AG04449 (cell line): ENCODE data around the gene LGALS3BP.

Experiments used
- CTCF ChIA-PET: fragments of 350-600 bp; formaldehyde crosslinking; extraction: SDS; loops from one replicate; lab custom pipeline; 2021; ENCODE audit warnings: antibody characterized with exemption; lab: Yijun Ruan, JAX
- POLR2A ChIA-PET: fragments of 400-600, 350-600 bp; formaldehyde crosslinking; extraction: SDS; loops from one replicate; lab custom pipeline; 2020; ENCODE audit warnings: antibody characterized with exemption, inconsistent platforms; lab: Yijun Ruan, JAX
- DNase-seq: peaks from one replicate; pipeline ENCODE4 v3.0.0-alpha.2; 2010; ENCODE audit warnings: low read depth, low spot score
- H3K4me3 ChIP-seq: 2 replicates; pipeline ENCODE4 v1.5.1; 2011; ENCODE audit warnings: low read depth, mild to moderate bottlenecking, control low read depth, low read length
- TF ChIP-seq, protein P1 (sequence below): IDR thresholded peaks from one replicate; pipeline ENCODE4 v1.5.1; 2011; ENCODE audit warnings: mild to moderate bottlenecking, moderate library complexity, low read length, control low read depth, inconsistent platforms; ENCODE audit not compliant: insufficient read depth; ENCODE audit errors: missing control alignments

LGALS3BP gene

DNA sequence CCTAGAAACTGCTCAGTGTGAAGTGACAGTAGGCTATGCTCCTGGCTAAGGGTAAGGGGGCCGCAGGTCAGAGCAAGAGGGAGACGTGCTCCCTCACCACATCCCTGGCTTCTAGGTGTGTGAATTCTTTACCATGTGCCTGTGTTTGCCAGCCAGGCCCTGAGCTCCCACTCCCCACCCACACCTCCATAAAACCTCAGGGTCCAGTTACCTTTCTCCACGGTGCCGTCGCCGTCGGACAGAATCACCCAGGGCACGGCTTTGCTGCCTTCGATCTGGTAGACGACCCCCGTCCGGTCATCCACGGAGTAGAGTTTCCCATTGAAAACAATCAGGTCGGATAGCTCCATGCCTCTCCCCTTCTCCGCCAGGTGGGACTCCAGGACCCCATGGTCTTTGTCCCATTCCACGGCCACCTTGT is 17.1 kb upstream of the LGALS3BP start:
- DNase-seq: no peak
- TF ChIP-seq, protein P1, sequence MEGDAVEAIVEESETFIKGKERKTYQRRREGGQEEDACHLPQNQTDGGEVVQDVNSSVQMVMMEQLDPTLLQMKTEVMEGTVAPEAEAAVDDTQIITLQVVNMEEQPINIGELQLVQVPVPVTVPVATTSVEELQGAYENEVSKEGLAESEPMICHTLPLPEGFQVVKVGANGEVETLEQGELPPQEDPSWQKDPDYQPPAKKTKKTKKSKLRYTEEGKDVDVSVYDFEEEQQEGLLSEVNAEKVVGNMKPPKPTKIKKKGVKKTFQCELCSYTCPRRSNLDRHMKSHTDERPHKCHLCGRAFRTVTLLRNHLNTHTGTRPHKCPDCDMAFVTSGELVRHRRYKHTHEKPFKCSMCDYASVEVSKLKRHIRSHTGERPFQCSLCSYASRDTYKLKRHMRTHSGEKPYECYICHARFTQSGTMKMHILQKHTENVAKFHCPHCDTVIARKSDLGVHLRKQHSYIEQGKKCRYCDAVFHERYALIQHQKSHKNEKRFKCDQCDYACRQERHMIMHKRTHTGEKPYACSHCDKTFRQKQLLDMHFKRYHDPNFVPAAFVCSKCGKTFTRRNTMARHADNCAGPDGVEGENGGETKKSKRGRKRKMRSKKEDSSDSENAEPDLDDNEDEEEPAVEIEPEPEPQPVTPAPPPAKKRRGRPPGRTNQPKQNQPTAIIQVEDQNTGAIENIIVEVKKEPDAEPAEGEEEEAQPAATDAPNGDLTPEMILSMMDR: no peak
- POLR2A ChIA-PET: no interaction called here
- CTCF ChIA-PET: interaction anchor here (1.4 to 2.5 kb wide), 3 partner anchors 9 to 25 kb away, joined by 3 to 9 read pairs (median 5); no protein-coding TSS in a partner anchor
- no peak overlapping the region for H3K4me3 ChIP-seq

DNA sequence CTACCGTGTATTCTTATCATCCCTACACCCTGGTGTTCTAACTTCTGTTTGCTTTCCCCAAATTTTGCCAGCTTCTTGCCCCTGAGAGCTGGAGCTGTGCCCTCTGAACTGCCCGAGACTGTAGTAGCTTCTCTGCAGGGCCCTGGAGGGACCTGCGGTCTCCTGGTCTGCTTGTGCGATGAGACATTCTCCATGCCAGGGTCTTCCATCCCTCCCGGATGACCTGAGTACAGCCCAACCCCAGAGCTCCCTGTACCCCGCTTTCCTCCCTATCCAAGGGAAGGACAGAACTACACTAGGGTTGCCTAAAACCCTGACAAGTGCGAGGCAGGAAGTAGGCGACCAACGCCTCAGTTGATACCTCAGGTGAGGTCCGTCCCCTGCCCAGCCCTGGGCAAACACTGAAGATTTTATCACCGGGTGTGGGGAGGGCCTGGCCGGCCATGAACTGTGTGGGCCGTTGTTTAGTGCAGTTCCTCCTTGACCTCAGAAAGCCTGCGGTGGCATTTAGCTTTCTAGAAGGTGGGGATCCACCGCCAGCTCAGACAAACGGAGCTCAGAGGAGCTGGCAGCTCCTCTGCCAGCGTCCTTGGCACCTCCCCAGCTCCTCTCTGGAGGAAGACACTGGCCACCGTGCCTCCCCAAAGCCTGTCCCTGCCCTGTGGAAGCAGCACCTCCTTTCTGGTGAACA is 16.2 kb upstream of the LGALS3BP start:
- ChIA-PET CTCF (interaction anchor here (1.2 to 4.0 kb wide), 7 partner anchors 9 to 396 kb away, joined by 3 to 28 read pairs (median 3); no protein-coding TSS in a partner anchor), POLR2A (no interaction called here)
- TF ChIP-seq, protein P1: no peak
- DNase-seq: no peak
- H3K4me3 ChIP-seq: no peak overlapping the region

DNA sequence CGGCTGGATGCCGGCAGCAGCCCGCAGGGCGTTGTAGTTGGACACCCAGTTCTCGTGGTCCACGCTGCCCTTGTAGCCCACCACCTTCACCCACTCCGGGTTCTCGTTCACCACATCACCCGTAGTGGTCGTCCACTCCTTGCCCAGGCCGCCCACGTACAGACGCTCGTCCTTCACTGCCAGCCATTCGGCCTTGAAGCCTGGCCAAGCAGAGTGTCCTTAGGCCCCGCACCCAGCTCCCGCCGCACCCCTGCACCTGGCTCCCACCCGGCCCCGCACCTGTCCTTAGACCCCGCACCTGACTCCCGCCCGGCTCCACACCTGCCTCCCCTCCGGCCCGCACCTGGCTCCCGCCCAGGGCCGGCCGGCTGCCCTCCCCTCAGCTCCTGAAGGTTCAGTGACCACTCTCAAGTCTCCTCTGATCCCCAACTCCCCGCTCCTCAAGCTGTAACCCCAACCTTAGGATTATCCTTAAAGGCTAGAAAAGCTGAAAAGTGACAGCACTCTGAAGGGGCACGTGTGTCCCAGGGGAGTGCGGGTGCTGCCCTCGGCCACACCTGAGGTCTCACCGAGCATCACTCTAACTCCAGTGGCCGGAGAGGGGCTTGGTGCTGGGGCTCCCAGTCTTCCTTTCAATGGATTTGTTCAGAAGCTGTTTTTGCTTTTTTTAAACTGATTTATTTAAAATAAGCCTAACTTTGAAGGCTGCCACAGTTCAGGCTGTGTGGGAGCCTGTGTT is 15.5 kb upstream of the LGALS3BP start:
- no peak overlapping the region for H3K4me3 ChIP-seq
- POLR2A ChIA-PET: no interaction called here
- TF ChIP-seq, protein P1: no peak
- no peak for DNase-seq
- CTCF ChIA-PET: interaction anchor here (0.9 to 4.0 kb wide), 11 partner anchors 8 to 397 kb away, joined by 3 to 28 read pairs (median 3); no protein-coding TSS in a partner anchor

DNA sequence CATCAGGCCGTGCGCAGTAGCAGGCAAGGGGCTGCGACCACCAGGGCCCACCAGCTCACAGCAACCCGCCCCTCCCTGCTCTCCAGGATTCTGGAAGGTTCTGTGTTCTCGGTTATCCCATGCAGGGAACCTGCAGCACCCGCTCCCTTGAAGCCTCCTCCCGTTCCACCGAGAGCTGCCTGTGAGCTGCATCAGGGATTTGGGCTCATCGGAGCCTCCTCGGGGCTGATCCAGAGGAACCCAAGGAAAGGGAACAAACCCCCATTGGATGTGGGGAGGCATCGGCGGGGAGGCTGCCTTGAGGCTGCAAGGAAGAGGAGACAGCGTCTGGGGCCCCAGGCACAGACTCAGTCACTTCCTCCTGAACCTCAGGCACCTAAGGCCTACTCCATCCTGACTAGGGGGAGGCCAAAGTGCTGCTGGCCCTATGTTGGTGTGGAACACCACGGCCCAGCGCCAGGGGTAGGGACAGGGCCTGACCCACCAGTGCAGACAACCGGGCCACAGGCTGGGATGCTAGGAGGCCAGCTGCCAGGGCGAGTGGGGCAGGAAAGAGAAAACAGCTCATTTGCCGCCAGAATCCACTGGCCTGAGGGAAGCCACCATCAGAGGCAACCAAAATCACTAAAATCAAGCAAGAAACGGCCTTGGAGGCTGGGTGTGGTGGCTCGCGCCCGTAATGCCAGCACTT is 14.4 kb upstream of the LGALS3BP start:
- no peak for DNase-seq
- no peak overlapping the region for H3K4me3 ChIP-seq
- TF ChIP-seq, protein P1: no peak
- CTCF ChIA-PET: interaction anchor here (0.6 to 4.0 kb wide), 13 partner anchors 9 to 395 kb away, joined by 3 to 28 read pairs (median 3); partner anchors contain the start of gene ENGASE
- POLR2A ChIA-PET: no interaction called here

DNA sequence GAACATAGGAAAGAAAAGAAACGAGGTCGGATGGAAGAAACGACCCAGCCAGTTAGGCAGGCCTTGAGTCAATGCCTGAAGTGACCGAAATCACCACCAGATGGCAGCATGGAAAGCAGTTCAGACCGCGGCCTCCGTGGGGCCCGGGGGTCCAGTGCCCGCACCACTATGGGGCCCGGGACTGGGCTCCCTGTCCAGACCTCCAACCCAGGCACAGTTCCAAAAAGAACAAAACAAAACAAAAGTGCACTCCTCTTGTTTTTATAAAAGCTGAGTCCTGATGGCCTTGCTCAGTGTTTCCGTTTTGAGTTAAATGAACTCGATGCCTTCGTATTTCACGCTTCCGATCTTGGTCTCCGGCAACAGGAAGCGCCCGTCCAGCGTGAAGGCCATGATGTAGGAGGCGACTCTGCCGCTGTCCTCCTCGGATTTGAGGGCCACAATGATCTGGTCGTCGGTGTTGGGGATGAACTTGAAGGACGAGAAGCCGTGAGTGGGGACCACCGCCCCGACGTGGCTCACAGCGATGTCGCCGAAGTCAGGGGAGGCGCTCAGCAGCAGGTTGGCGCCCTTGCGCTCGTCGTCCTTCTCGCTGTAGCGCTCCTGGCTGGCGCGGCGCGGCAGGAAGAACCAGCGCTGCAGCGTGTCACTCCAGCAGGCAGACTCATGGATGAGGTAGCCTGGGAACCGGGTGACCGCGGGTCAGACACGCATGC is 13.7 kb upstream of the LGALS3BP start:
- DNase-seq: no peak
- CTCF ChIA-PET: interaction anchor here (0.6 to 4.0 kb wide), 13 partner anchors 10 to 395 kb away, joined by 3 to 28 read pairs (median 4); partner anchors contain the start of gene ENGASE
- POLR2A ChIA-PET: no interaction called here
- TF ChIP-seq, protein P1: peak; percentile 77
- H3K4me3 ChIP-seq: no peak overlapping the region
